ENCODE results near the gene RAPGEF1.
"Not testable (repeated sequence)": the region's sequence is repeated elsewhere in the genome, so short reads cannot be mapped to it uniquely, and the experiment has no call there.

Gene RAPGEF1

DNA sequence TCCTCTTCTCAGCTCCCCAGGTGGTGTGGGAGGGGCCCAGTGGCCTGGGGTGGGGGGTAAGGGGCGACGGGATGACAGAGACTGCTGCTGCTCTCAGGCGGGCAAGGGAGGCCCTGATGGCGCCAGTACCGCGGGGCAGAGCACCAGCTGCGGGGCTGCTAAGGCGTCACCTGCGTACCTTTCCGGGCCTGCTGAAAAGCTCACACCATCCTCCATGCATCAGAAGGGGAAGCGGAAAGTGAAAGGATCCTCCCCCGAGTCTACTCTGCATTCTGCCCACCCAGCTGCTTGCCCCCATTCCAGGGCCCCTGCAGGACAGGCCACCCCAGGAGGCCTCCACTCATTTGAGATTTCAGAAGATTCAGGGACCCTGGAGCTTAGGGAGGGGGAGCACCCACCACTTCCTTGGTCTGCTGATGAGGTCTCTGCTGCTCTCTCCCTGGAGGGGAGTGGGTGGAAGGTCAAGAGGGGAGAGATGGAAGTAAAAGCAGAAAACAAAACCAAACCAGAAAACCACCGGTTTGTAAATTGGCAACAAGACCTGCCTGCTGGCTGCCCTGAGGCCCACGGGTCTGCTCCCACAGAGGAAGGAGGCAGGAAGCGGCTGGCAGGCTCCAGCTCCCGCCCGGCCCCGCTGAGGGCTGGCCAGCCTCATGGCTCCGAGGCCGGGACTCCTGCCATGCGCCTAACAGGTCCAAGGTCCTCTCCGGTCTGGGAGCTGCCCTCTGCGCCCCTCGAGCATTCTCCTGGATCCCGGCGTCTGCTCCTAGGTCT lies 161.0 kb downstream of the RAPGEF1 start:
- peak; percentile 48 for DNase-seq

DNA sequence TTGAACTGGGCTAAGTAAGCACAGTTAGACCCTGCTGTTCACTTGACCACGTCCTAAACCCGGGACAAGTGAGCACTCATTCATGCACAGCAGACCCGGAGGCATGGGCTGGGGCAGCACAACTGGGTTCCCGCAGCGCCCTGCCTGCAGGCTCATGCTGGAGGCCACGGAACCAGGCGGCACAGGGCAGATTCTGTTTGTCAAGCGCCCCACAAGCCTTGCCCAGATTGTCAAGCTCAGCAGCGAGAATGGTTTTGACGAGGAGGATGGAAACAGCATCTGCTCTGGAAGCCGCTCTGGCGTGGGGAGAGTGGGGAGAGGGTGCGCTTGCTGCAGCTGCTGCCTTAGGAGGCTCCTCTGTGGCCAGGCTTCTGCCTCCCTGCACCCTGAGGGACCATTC lies 161.9 kb downstream of the RAPGEF1 start:
- no peak for DNase-seq

- DNase-seq = no peak
Measured at GRCh38 chr9:131577005-131578000, 162.6 kb downstream of the RAPGEF1 start.

DNA sequence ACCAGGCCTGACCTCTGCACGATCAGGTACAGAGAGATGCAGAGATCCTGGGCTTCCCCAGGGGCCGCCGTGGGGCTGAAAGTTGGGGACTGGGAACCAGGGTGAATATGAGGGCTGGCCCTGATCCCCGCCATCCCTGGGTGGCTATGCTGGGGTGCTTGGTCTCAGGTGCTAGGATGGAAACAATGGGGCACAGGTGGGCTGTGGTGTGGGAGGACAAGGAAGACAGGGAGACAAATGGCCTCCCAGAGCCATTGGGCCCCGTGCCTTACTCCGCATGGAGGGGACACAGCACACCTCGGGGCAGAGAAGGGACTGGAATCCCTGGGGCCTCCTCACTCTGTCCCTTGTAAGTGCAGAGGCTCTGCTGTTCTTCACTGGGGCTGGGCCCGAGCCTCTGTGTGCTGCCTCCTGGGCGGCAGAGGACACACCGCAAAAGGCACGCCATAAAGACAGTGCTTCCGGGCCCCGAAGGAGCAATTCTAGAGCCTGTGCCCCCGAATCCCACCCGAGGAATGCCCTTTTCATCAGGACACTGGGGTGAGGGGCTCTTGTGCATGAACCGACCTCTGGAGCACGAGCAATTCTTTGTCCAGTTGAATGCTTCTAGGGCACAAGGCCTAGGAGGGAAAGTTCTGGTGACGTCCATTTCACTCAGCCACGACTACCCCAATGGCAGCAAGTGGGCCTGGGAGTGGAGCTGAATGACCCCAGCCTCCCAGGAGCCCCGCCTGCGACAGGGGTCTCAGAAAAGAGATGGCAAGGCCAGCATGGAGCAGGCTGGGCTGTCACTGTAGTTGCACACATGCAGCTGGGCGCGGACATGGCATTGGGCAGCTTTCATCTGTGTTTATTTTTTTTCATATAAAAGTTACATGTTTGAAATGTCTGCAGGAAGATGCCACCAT lies 163.7 kb downstream of the RAPGEF1 start:
- DNase-seq = no peak

- DNase-seq = no peak
Measured at GRCh38 chr9:131574730-131575640, 164.9 kb downstream of the RAPGEF1 start.

DNA sequence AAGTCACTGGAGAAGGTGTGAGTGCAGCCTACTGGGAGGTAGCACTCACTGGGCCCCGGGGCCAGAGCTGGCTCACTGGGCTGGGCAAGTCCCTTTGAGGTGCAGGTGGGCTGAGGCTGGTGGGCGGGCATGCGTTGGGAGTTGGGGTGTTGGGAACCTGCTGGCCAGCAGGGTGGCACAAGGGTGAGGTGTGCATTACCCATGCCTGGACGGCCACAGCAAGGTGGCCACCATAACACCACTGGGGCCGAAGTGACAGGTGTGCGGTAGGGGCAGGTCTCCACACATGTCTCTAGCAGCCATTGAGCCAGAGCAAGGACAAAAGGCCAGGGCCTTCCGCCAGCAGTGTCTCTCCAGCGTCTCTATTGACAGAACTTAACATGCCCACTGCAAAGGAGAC lies 172.0 kb downstream of the RAPGEF1 start:
- DNase-seq = no peak

DNA sequence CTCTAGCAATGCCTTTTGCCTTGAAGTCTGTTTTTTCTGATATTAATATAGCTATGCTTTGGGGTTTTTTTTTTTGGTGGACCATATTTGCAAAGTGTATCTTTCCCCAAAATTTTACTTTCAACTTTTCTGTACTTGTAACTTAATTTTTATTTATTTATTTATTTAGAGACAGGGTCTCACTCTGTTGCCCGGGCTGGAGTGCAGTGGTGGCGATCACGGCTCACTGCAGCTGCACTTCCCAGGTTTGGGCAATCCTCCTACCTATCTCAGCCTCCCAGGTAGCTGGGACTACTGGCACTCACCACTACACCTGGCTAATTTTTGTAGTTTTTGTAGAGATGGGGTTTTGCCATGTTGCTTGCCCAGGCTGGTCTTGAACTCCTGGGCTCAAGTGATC lies 173.7 kb downstream of the RAPGEF1 start:
- DNase-seq = no peak

DNA sequence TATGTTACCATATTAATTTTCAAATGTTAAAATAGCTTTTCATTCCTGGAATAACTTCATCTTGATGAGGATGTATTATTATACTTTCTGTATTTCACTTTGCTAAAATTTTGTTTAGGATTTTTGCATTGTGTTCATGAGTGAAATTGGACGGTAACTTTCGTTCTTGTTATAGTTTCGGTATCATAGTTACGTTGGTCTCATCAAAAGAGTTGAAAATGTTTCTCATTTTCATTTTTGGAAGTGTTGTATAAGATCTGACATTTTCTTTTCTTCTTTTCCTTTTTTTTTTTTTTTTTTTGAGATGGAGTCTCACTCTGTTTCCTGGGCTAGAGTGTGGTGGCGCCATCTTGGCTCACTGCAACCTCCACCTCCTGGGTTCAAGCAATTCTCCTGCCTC lies 174.5 kb downstream of the RAPGEF1 start:
- no peak for DNase-seq

GRCh38 chr9:131562032-131562959 lies 177.6 kb downstream of the RAPGEF1 start:
- DNase-seq = no peak

- no peak for DNase-seq
Measured at GRCh38 chr9:131559421-131560000, 180.4 kb downstream of the RAPGEF1 start.

GRCh38 chr9:131557855-131558548 lies 181.9 kb downstream of the RAPGEF1 start:
- DNase-seq = no peak

DNA sequence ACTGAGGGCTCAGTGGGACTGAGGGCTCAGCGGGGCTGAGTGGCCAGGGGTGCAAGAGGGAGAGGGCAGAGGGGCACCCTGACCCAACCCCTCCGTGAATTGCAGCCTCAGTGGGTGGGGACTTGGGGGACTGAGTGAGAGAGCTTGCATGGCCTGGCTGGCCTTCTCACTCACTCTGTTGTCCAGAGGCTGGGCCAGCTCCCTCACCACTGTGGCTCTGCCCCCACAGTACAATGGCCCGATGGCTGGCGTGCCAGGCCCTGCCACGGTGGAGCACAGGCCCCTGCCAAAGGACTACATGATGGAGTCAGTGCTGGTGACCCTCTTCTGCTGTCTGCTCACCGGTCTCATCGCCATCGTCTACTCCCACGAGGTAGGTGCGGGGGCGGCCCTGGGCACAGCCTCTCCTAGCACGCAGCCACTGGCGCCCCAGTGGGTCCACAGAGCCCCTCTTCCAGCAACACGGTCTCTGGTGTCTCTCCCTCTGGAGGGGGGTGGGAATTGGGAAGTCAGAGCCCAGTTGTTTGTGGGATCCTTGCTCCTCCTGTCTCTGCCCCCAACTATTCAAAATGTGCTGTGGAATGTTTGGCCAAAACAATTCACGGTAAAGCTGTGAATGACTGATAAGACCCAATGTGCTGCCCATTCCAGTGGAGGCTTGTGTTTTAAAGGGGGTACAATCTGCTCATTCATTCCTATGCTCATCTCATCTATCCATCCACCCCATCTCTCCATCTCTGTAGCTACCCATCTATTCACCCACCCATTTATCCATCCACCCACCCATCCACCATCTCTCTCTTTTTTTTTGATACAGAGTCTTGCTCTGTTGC lies 183.8 kb downstream of the RAPGEF1 start:
- no peak for DNase-seq

GRCh38 chr9:131554843-131555351 lies 185.0 kb downstream of the RAPGEF1 start:
- no peak for DNase-seq

GRCh38 chr9:131554087-131554842 lies 185.6 kb downstream of the RAPGEF1 start:
- DNase-seq = no peak

DNA sequence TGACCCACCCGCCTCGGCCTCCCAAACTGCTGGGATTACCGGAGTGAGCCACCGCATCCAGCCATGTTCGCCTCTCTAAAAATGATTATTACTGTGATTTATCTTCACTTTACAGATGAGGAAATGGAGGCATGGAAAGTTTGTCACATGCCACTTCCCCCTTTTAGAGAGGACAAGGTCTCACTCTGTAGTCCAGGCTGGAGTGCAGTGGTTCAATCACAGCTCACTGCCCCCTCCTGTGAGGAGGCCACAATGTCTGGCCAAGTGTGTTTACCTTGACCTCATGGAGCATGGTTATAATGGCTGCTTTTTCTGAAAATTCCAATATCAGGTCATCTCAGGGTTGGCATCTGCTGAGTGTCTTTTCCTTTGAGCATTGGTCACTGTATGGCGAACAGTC lies 187.8 kb downstream of the RAPGEF1 start:
- DNase-seq = no peak

DNA sequence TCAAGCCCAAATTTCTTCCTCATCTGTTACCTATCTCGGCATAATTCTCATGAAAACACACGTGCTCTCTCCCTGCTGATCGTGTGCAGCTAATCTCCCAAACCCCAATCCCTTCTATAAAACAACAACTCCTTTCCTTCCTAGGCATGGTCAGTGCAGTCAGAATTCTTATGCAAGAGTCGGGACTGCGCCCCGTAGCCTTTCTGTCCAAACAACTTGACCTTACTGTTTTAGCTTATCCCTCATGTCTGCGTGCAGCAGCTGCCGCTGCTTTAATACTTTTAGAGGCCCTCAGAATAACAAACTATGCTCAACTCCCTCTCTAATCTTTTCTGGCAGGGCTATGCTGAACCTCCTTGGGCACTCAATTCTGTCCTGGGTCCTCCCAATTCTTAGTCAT lies 189.4 kb downstream of the RAPGEF1 start:
- not testable (repeated sequence) for DNase-seq

GRCh38 chr9:131549186-131549585 lies 190.7 kb downstream of the RAPGEF1 start:
- DNase-seq = not testable (repeated sequence)

All from stimulated activated CD4-positive, alpha-beta T cell treated with anti-CD3 and anti-CD28 coated beads, Interleukin-15, amount 100 ng/mL, for 24 hours (primary cell).